Measurements from ENCODE around the gene PGF.

PGF gene

GRCh38 chr14:74977164-74977900 lies 21.9 kb upstream of the PGF start:
- no peaks in the 10 kb centered on the region for H3K4me1 ChIP-seq (ENCODE audit: control insufficient read depth, insufficient read depth, low read length)
- no peaks in the 10 kb centered on the region for H3K36me3 ChIP-seq (ENCODE audit: control insufficient read depth, insufficient read depth, low read length)
- H3K27ac ChIP-seq (ENCODE audit: low read depth, low read length): no peak overlapping the region
- H3K4me3 ChIP-seq (ENCODE audit: low read length): no peak overlapping the region
- peaks cover 2% of the 10 kb centered on the region for H3K27me3 ChIP-seq (ENCODE audit: control insufficient read depth, insufficient read depth, low read length)
- no peak overlapping the region for H3K9ac ChIP-seq (ENCODE audit: low read length)

GRCh38 chr14:74976264-74977113 lies 21.1 kb upstream of the PGF start:
- Histone ChIP-seq H3K27me3 (ENCODE audit: control insufficient read depth, insufficient read depth, low read length) (peaks cover 2% of the 10 kb centered on the region), H3K4me1 (ENCODE audit: control insufficient read depth, insufficient read depth, low read length) (no peaks in the 10 kb centered on the region), H3K27ac (ENCODE audit: low read depth, low read length) (no peak overlapping the region)

GRCh38 chr14:74975059-74975810 lies 19.8 kb upstream of the PGF start:
- H3K36me3 ChIP-seq (ENCODE audit: control insufficient read depth, insufficient read depth, low read length): no peaks in the 10 kb centered on the region
- no peak overlapping the region for H3K9ac ChIP-seq (ENCODE audit: low read length)
- no peaks in the 10 kb centered on the region for H3K4me1 ChIP-seq (ENCODE audit: control insufficient read depth, insufficient read depth, low read length)
- peaks cover 2% of the 10 kb centered on the region for H3K27me3 ChIP-seq (ENCODE audit: control insufficient read depth, insufficient read depth, low read length)
- H3K4me3 ChIP-seq (ENCODE audit: low read length): no peak overlapping the region
- no peak overlapping the region for H3K27ac ChIP-seq (ENCODE audit: low read depth, low read length)

More at GRCh38 chr14:74976264-74977113, 21.1 kb upstream of the PGF start:
- Histone ChIP-seq H3K4me3 (ENCODE audit: low read length) (no peak overlapping the region), H3K9ac (ENCODE audit: low read length) (no peak overlapping the region), H3K36me3 (ENCODE audit: control insufficient read depth, insufficient read depth, low read length) (no peaks in the 10 kb centered on the region)

GRCh38 chr14:74974364-74975058 lies 19.1 kb upstream of the PGF start:
- no peak overlapping the region for H3K27ac ChIP-seq (ENCODE audit: low read depth, low read length)
- no peak overlapping the region for H3K9ac ChIP-seq (ENCODE audit: low read length)

GRCh38 chr14:74973905-74974363 lies 18.5 kb upstream of the PGF start:
- Histone ChIP-seq H3K4me1 (ENCODE audit: control insufficient read depth, insufficient read depth, low read length) (no peaks in the 10 kb centered on the region), H3K4me3 (ENCODE audit: low read length) (no peak overlapping the region), H3K36me3 (ENCODE audit: control insufficient read depth, insufficient read depth, low read length) (no peaks in the 10 kb centered on the region), H3K9ac (ENCODE audit: low read length) (no peak overlapping the region), H3K27me3 (ENCODE audit: control insufficient read depth, insufficient read depth, low read length) (no peaks in the 10 kb centered on the region), H3K27ac (ENCODE audit: low read depth, low read length) (no peak overlapping the region)

More at GRCh38 chr14:74974364-74975058, 19.1 kb upstream of the PGF start:
- H3K36me3 ChIP-seq (ENCODE audit: control insufficient read depth, insufficient read depth, low read length): no peaks in the 10 kb centered on the region
- no peaks in the 10 kb centered on the region for H3K4me1 ChIP-seq (ENCODE audit: control insufficient read depth, insufficient read depth, low read length)
- H3K27me3 ChIP-seq (ENCODE audit: control insufficient read depth, insufficient read depth, low read length): no peaks in the 10 kb centered on the region
- H3K4me3 ChIP-seq (ENCODE audit: low read length): no peak overlapping the region

GRCh38 chr14:74973003-74973653 lies 17.7 kb upstream of the PGF start:
- no peaks in the 10 kb centered on the region for H3K36me3 ChIP-seq (ENCODE audit: control insufficient read depth, insufficient read depth, low read length)
- H3K27me3 ChIP-seq (ENCODE audit: control insufficient read depth, insufficient read depth, low read length): no peaks in the 10 kb centered on the region
- no peaks in the 10 kb centered on the region for H3K4me1 ChIP-seq (ENCODE audit: control insufficient read depth, insufficient read depth, low read length)
- no peak overlapping the region for H3K27ac ChIP-seq (ENCODE audit: low read depth, low read length)
- H3K4me3 ChIP-seq (ENCODE audit: low read length): no peak overlapping the region
- H3K9ac ChIP-seq (ENCODE audit: low read length): no peak overlapping the region

GRCh38 chr14:74968811-74969210 lies 13.4 kb upstream of the PGF start:
- no peaks in the 10 kb centered on the region for H3K27me3 ChIP-seq (ENCODE audit: control insufficient read depth, insufficient read depth, low read length)
- H3K27ac ChIP-seq (ENCODE audit: low read depth, low read length): no peak overlapping the region
- H3K4me3 ChIP-seq (ENCODE audit: low read length): no peak overlapping the region
- no peaks in the 10 kb centered on the region for H3K4me1 ChIP-seq (ENCODE audit: control insufficient read depth, insufficient read depth, low read length)
- H3K9ac ChIP-seq (ENCODE audit: low read length): no peak overlapping the region
- no peaks in the 10 kb centered on the region for H3K36me3 ChIP-seq (ENCODE audit: control insufficient read depth, insufficient read depth, low read length)

GRCh38 chr14:74965486-74966153 lies 10.2 kb upstream of the PGF start:
- H3K4me3 ChIP-seq (ENCODE audit: low read length): no peak overlapping the region
- no peak overlapping the region for H3K27ac ChIP-seq (ENCODE audit: low read depth, low read length)
- no peak overlapping the region for H3K9ac ChIP-seq (ENCODE audit: low read length)
- no peaks in the 10 kb centered on the region for H3K27me3 ChIP-seq (ENCODE audit: control insufficient read depth, insufficient read depth, low read length)
- no peaks in the 10 kb centered on the region for H3K36me3 ChIP-seq (ENCODE audit: control insufficient read depth, insufficient read depth, low read length)
- no peaks in the 10 kb centered on the region for H3K4me1 ChIP-seq (ENCODE audit: control insufficient read depth, insufficient read depth, low read length)

- no peak overlapping the region for H3K4me3 ChIP-seq (ENCODE audit: low read length)
- H3K27ac ChIP-seq (ENCODE audit: low read depth, low read length): no peak overlapping the region
- no peaks in the 10 kb centered on the region for H3K27me3 ChIP-seq (ENCODE audit: control insufficient read depth, insufficient read depth, low read length)
- H3K36me3 ChIP-seq (ENCODE audit: control insufficient read depth, insufficient read depth, low read length): no peaks in the 10 kb centered on the region
- H3K4me1 ChIP-seq (ENCODE audit: control insufficient read depth, insufficient read depth, low read length): no peaks in the 10 kb centered on the region
- no peak overlapping the region for H3K9ac ChIP-seq (ENCODE audit: low read length)
Observed at GRCh38 chr14:74964787-74965485, 9.5 kb upstream of the PGF start.

GRCh38 chr14:74963705-74964271 lies 8.4 kb upstream of the PGF start:
- H3K36me3 ChIP-seq (ENCODE audit: control insufficient read depth, insufficient read depth, low read length): no peaks in the 10 kb centered on the region
- H3K4me1 ChIP-seq (ENCODE audit: control insufficient read depth, insufficient read depth, low read length): no peaks in the 10 kb centered on the region
- H3K9ac ChIP-seq (ENCODE audit: low read length): no peak overlapping the region
- H3K27me3 ChIP-seq (ENCODE audit: control insufficient read depth, insufficient read depth, low read length): no peaks in the 10 kb centered on the region
- H3K27ac ChIP-seq (ENCODE audit: low read depth, low read length): no peak overlapping the region
- H3K4me3 ChIP-seq (ENCODE audit: low read length): no peak overlapping the region

Data from rectal smooth muscle tissue (tissue), 1 donor.